PC-3 (cell line): ENCODE measurements around the gene FN1.

ENCODE experiments used
- CTCF ChIP-seq: fragments of 300-600 bp; sonication (generic); conservative IDR thresholded peaks from 2 replicates; pipeline ENCODE4 v1.5.1; 2017; ENCODE audit warnings: antibody characterized with exemption, low read depth, mild to moderate bottlenecking, low read length
- EZH2 ChIP-seq: fragments of 300-600 bp; sonication (generic); IDR thresholded peaks from one replicate; pipeline ENCODE4 v1.6.1; 2017; ENCODE audit warnings: antibody characterized with exemption, mild to moderate bottlenecking, low read length; ENCODE audit not compliant: unreplicated experiment

DNA sequence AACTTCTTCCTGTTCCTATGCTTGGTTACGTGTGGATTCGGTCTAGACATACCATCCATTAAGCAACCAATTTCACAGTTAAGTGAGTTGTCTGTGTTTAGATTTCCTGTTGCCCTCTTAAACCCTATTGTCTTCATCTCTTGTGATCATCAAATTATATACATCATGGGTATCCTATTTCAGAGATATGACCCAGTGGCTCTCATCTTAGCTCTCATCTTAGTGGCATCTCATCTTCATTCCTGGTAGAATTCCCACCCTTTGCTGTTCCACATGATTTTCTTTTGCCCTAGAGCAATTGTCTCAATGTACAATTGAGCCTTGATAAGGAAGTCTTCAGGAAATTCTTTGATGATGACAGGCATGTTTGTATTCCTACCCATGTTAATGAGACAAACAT is 29.4 kb upstream of the FN1 start:
- TF ChIP-seq CTCF (no peak), EZH2 (no peak)
